HepG2 (cell line): ENCODE data around the gene MRGPRF. TPM values are rescaled to one million over a fixed set of nuclear protein-coding genes. Genes with fewer than 3 reads are reported as not detected.

ENCODE experiments used
- ATAC-seq: fragments of 200-7000 bp; cut with Tn5 transposase; 3 replicates; pipeline ENCODE4 v1.9.1; 2020; ENCODE audit warnings: mild to moderate bottlenecking, moderate library complexity
- BruUV-seq: library from RNA; stranded (reverse); fragments of 400-500 nt; replicated peaks from 2 replicates; lab custom pipeline; 2021; lab: Mats Ljungman, UMichigan
- CTCF ChIA-PET: fragments of 300-600 bp; formaldehyde crosslinking; extraction: SDS; loops from one replicate; lab custom pipeline; 2021; ENCODE audit warnings: low total read pairs, inconsistent platforms, low intra/inter-chr PET ratio; lab: Yijun Ruan, JAX
- POLR2A ChIA-PET: fragments of 350-600 bp; sonication (Branson Sonifier 250); formaldehyde crosslinking; loops from one replicate; lab custom pipeline; 2020; ENCODE audit warnings: antibody characterized with exemption, inconsistent platforms; lab: Yijun Ruan, JAX
- DNase-seq: peaks from one replicate; pipeline ENCODE4 v3.0.0-alpha.2; 2015; ENCODE audit warnings: low spot score
- FAIRE-seq: peaks from 3 replicates; lab custom pipeline; 2011; peaks lifted over from hg19 to GRCh38; lab: Jason Lieb, UNC
- H2AFZ ChIP-seq: one replicate; pipeline ENCODE4 v1.6.1; 2011; ENCODE audit warnings: low read length, inconsistent platforms
- H3K27ac ChIP-seq: fragments of 300-600 bp; 3 replicates; pipeline ENCODE4 v1.8.0; 2011; ENCODE audit warnings: mixed run types, mild to moderate bottlenecking, mixed read lengths, low read length, inconsistent platforms; ENCODE audit not compliant: insufficient read depth; ENCODE audit errors: extremely low read length
- H3K27me3 ChIP-seq, 2 experiments: fragments of 200-600 bp in 1 of 2; 2 replicates in 1 of 2; 3 replicates in 1 of 2; pipeline versions ENCODE4 v1.6.0 to v1.8.0; 2011; ENCODE audit warnings: low read length in 2 of 2, mild to moderate bottlenecking in 2 of 2, moderate library complexity in 2 of 2, inconsistent platforms in 1 of 2; ENCODE audit not compliant: insufficient read depth in 2 of 2, control insufficient read depth in 1 of 2
- H3K36me3 ChIP-seq, 2 experiments: fragments of 200-600 bp in 1 of 2; replicated peaks in 1 of 2; 2 replicates in 1 of 2; 3 replicates in 1 of 2; pipeline versions ENCODE4 v1.5.1 to v1.8.0; 2011; ENCODE audit warnings: low read length in 2 of 2, inconsistent platforms in 1 of 2; ENCODE audit not compliant: insufficient read depth in 2 of 2, control insufficient read depth in 1 of 2
- H3K4me1 ChIP-seq: 2 replicates; pipeline ENCODE4 v1.5.1; 2012; ENCODE audit warnings: low read length, inconsistent platforms; ENCODE audit not compliant: insufficient read depth
- H3K4me2 ChIP-seq: 2 replicates; pipeline ENCODE4 v1.6.0; 2011; ENCODE audit warnings: low read depth, low read length, inconsistent platforms
- H3K4me3 ChIP-seq, 3 experiments: fragments of 200-600 bp in 1 of 3; sonication (generic), shearing (Covaris generic) in 1 of 3; replicated peaks in 1 of 3; 2 replicates each; pipeline ENCODE4 v1.5.1; 2011 to 2016; ENCODE audit warnings: low read length in 3 of 3, inconsistent platforms in 2 of 3, low read depth in 2 of 3, mild to moderate bottlenecking in 2 of 3, control low read depth in 1 of 3, mixed read lengths in 1 of 3; ENCODE audit not compliant: insufficient read depth in 1 of 3
- H3K79me2 ChIP-seq: one replicate; pipeline ENCODE4 v1.6.1; 2011; ENCODE audit warnings: low read length, inconsistent platforms; ENCODE audit not compliant: insufficient read depth
- H3K9ac ChIP-seq: 2 replicates; pipeline ENCODE4 v1.6.0; 2011; ENCODE audit warnings: mild to moderate bottlenecking, low read depth, low read length, inconsistent platforms; ENCODE audit not compliant: insufficient read depth
- H3K9me3 ChIP-seq: 2 replicates; pipeline ENCODE4 v1.5.1; 2012; ENCODE audit warnings: mild to moderate bottlenecking, low read length
- H4K20me1 ChIP-seq: 2 replicates; pipeline ENCODE4 v1.6.0; 2011; ENCODE audit warnings: inconsistent platforms, mild to moderate bottlenecking, low read length, moderate library complexity; ENCODE audit not compliant: insufficient read depth
- CENPBD1 ChIP-seq: sonication (generic); formaldehyde crosslinking; IDR thresholded peaks from 2 replicates; pipeline ENCODE4 v1.8.0; 2022; ENCODE audit warnings: missing genetic modification reagents, low read depth, mild to moderate bottlenecking, borderline replicate concordance
- HNF4A ChIP-seq: sonication (generic); formaldehyde crosslinking; IDR thresholded peaks from 2 replicates; pipeline ENCODE4 v1.4.0; 2020; ENCODE audit warnings: missing genetic modification reagents
- PHF21A ChIP-seq: sonication (generic); formaldehyde crosslinking; IDR thresholded peaks from 2 replicates; pipeline ENCODE4 v1.5.0; 2020; ENCODE audit warnings: mild to moderate bottlenecking, missing genetic modification reagents
- RBM39 ChIP-seq: fragments of 200-400 bp; formaldehyde crosslinking; IDR thresholded peaks from one replicate; pipeline ENCODE4 v1.6.1; 2018; ENCODE audit warnings: antibody characterized with exemption, mild to moderate bottlenecking, low read depth, low read length; ENCODE audit not compliant: poor library complexity, severe bottlenecking
- SNAPC2 ChIP-seq: sonication (generic); formaldehyde crosslinking; IDR thresholded peaks from 2 replicates; pipeline ENCODE4 v1.8.1; 2022; ENCODE audit warnings: mild to moderate bottlenecking, missing genetic modification reagents
- ZNF441 ChIP-seq: sonication (generic); formaldehyde crosslinking; IDR thresholded peaks from 2 replicates; pipeline ENCODE4 v1.7.0; 2021; ENCODE audit warnings: missing genetic modification reagents, borderline replicate concordance
- ZNF607 ChIP-seq: sonication (generic); formaldehyde crosslinking; IDR thresholded peaks from 2 replicates; pipeline ENCODE4 v1.5.1; 2020; ENCODE audit warnings: missing genetic modification reagents, mild to moderate bottlenecking, borderline replicate concordance
- ZNF790 ChIP-seq: sonication (generic); formaldehyde crosslinking; IDR thresholded peaks from 2 replicates; pipeline ENCODE4 v1.8.0; 2022; ENCODE audit warnings: missing genetic modification reagents, mild to moderate bottlenecking, borderline replicate concordance
- WGBS: methylation state at CpG from one replicate; pipeline ENCODE4 v1.1.6; 2017; ENCODE audit warnings: low lambda C conversion rate; 5-methylcytosine and 5-hydroxymethylcytosine counted together
- in situ Hi-C: cut with HindIII; loops from 2 replicates; pipeline ENCODE4 v1.10.0; 2017; ENCODE audit warnings: low pct_unique_long_range_greater_than_20kb; ENCODE audit not compliant: extremely low pct_ligation_motif_present
- intact Hi-C: fragments of 100-400 bp; cut with micrococcal nuclease; formaldehyde crosslinking; loops from one replicate; pipeline ENCODE4 v1.10.0; 2022; ENCODE audit not compliant: unreplicated experiment
- polyA plus RNA-seq, 8 experiments: library from polyadenylated mRNA; depleted of rRNA in 3 of 8; stranded (reverse) in 7 of 8; unstranded in 1 of 8; fragments of >200 nt; fragmentation: Illumina TruSeq in 4 of 8; extraction: Trizol in 4 of 8; gene quantifications; 2 replicates each; pipeline versions ENCODE4 v1.2.1 to v1.2.3, GENCODE V29; 2011 to 2016; ENCODE audit warnings: low read depth in 4 of 8, missing spikeins in 1 of 8, mixed read lengths in 1 of 8; ENCODE audit not compliant: insufficient read depth in 1 of 8
- total RNA-seq, 5 experiments: library from RNA; depleted of rRNA; stranded (reverse); fragments of >200 nt; fragmentation: Illumina TruSeq; extraction: Trizol; gene quantifications; 2 replicates each; pipeline ENCODE4 v1.2.3, GENCODE V29; 2016; ENCODE audit warnings: low read depth in 1 of 5

The MRGPRF gene
- total and polyA plus RNA-seq, 2 of the 13 experiments (the other 11 are each of a cell fraction or from before 2014, with no cell fraction given): not detected

GRCh38 chr11:69050592-69051380, 37.7 kb upstream of the MRGPRF start (continued):
- TF ChIP-seq PHF21A (CRISPR knock-in tag) (0 out of 2 replicates have a peak, but pooled peaks have one; percentile 21), HNF4A (peak; percentile 54), ZNF607 (CRISPR knock-in tag) (0 out of 2 replicates have a peak, but pooled peaks have one; percentile 29), ZNF790 (CRISPR knock-in tag) (no peak), CENPBD1 (CRISPR knock-in tag) (no peak)

GRCh38 chr11:69049490-69049867, 36.4 kb upstream of the MRGPRF start:
- peaks cover 9% of the 10 kb centered on the region for H3K79me2 ChIP-seq
- H3K4me2 ChIP-seq: peak overlapping the region; percentile 88
- intact Hi-C loops: no loop called here
- ATAC-seq: no peak
- POLR2A ChIA-PET: no interaction called here
- peak overlapping the region; percentile 89 for H3K9ac ChIP-seq
- FAIRE-seq: no peak
- 0 out of 2 replicates have a peak, but pooled peaks cover 3% of the 10 kb centered on the region for H4K20me1 ChIP-seq
- peaks cover 49% of the 10 kb centered on the region for H3K4me1 ChIP-seq
- TF ChIP-seq ZNF441 (CRISPR knock-in tag): 0 out of 2 replicates have a peak, but pooled peaks have one; percentile 38
- no peak for TF ChIP-seq SNAPC2 (CRISPR knock-in tag)
- peak; percentile 8 for TF ChIP-seq RBM39
- H3K27me3 ChIP-seq: no peaks in the 10 kb centered on the region
- no peaks in the 10 kb centered on the region for H3K9me3 ChIP-seq
- WGBS: 21% methylated on average over 11 of the region's 15 CpGs
- no TSS peak for BruUV-seq
- in situ Hi-C loops: no loop called here
- no peak for DNase-seq
- H3K27ac ChIP-seq: peak overlapping the region; percentile 54
- H3K4me3 ChIP-seq: peak overlapping the region; percentile 69 to 97 (median 80)
- H2AFZ ChIP-seq: no peak overlapping the region
- CTCF ChIA-PET: no interaction called here
- H3K36me3 ChIP-seq: peaks cover 0 to 4% of the 10 kb centered on the region in 2 experiments; a peak in 2 of 5 replicates
